ENCODE results near the gene PIK3CA. TPM values are rescaled to one million over a fixed set of nuclear protein-coding genes. Genes with fewer than 3 reads are reported as not detected.

PIK3CA gene
- total and polyA plus RNA-seq, 2 donors = 14.1 to 27.3 TPM

- no peaks in the 10 kb centered on the region for H3K9me3 ChIP-seq (ENCODE audit: control insufficient read depth in 2 of 2, insufficient read depth in 1 of 2, low read length in 1 of 2)
- 98% methylated on average over 2 of the region's 2 CpGs for WGBS
- no peak for DNase-seq (ENCODE audit: low read depth in 6 of 9, low spot score in 9 of 9)
- H3K4me3 ChIP-seq (ENCODE audit: low read length in 2 of 2) = no peak overlapping the region
- H3K27ac ChIP-seq (ENCODE audit: low read depth in 1 of 2, low read length in 1 of 2) = no peak overlapping the region
- no peaks in the 10 kb centered on the region for H3K36me3 ChIP-seq (ENCODE audit: control insufficient read depth in 2 of 2, insufficient read depth in 2 of 2, low read length in 1 of 2)
- no peaks in the 10 kb centered on the region for H3K4me1 ChIP-seq (ENCODE audit: control insufficient read depth in 2 of 2, insufficient read depth in 2 of 2, low read length in 2 of 2)
- no peaks in the 10 kb centered on the region for H3K27me3 ChIP-seq (ENCODE audit: control insufficient read depth in 2 of 2, insufficient read depth in 1 of 2, low read length in 1 of 2)
Observed at GRCh38 chr3:179168918-179169317, 20.8 kb downstream of the PIK3CA start.

- H3K9me3 ChIP-seq (ENCODE audit: control insufficient read depth in 2 of 2, insufficient read depth in 1 of 2, low read length in 1 of 2) = no peaks in the 10 kb centered on the region
- no peak overlapping the region for H3K27ac ChIP-seq (ENCODE audit: low read depth in 1 of 2, low read length in 1 of 2)
- no peaks in the 10 kb centered on the region for H3K36me3 ChIP-seq (ENCODE audit: control insufficient read depth in 2 of 2, insufficient read depth in 2 of 2, low read length in 1 of 2)
- H3K27me3 ChIP-seq (ENCODE audit: control insufficient read depth in 2 of 2, insufficient read depth in 1 of 2, low read length in 1 of 2) = no peaks in the 10 kb centered on the region
- no peaks in the 10 kb centered on the region for H3K4me1 ChIP-seq (ENCODE audit: control insufficient read depth in 2 of 2, insufficient read depth in 2 of 2, low read length in 2 of 2)
- no peak overlapping the region for H3K4me3 ChIP-seq (ENCODE audit: low read length in 2 of 2)
- DNase-seq (ENCODE audit: low read depth in 6 of 9, low spot score in 9 of 9) = no peak
Observed at GRCh38 chr3:179172546-179172945, 24.4 kb downstream of the PIK3CA start.

DNA sequence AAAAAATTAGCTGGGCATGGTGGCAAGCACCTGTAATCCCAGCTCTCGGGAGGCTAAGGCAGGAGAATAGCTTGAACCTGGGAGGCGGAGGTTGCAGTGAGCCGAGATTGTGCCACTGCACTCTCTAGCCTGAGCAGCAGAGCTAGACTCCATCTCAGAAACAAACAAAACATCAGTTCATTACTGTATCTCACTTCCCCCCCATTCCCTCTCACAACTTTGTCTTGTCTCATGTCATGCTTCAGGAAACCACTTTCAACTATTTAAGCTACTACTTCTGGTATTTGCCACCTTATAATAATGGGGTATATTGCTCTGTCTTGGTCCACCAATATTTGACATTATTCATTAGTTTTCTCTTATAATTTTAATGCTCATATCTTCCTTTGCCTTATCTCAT, 26.2 kb downstream of the PIK3CA start:
- Histone ChIP-seq H3K27me3 (ENCODE audit: control insufficient read depth in 2 of 2, insufficient read depth in 1 of 2, low read length in 1 of 2) (no peaks in the 10 kb centered on the region), H3K9me3 (ENCODE audit: control insufficient read depth in 2 of 2, insufficient read depth in 1 of 2, low read length in 1 of 2) (no peaks in the 10 kb centered on the region), H3K36me3 (ENCODE audit: control insufficient read depth in 2 of 2, insufficient read depth in 2 of 2, low read length in 1 of 2) (no peaks in the 10 kb centered on the region), H3K27ac (ENCODE audit: low read depth in 1 of 2, low read length in 1 of 2) (no peak overlapping the region), H3K4me1 (ENCODE audit: control insufficient read depth in 2 of 2, insufficient read depth in 2 of 2, low read length in 2 of 2) (peaks cover 0 to 3% of the 10 kb centered on the region in 2 donors), H3K4me3 (ENCODE audit: low read length in 2 of 2) (no peak overlapping the region)
- WGBS = 98% methylated on average over 3 of the region's 3 CpGs
- no peak for DNase-seq (ENCODE audit: low read depth in 6 of 9, low spot score in 9 of 9)

GRCh38 chr3:179174898-179175297, 26.7 kb downstream of the PIK3CA start:
- Histone ChIP-seq H3K27ac (ENCODE audit: low read depth in 1 of 2, low read length in 1 of 2) (no peak overlapping the region), H3K4me1 (ENCODE audit: control insufficient read depth in 2 of 2, insufficient read depth in 2 of 2, low read length in 2 of 2) (peaks cover 0 to 3% of the 10 kb centered on the region in 2 donors), H3K4me3 (ENCODE audit: low read length in 2 of 2) (no peak overlapping the region), H3K27me3 (ENCODE audit: control insufficient read depth in 2 of 2, insufficient read depth in 1 of 2, low read length in 1 of 2) (no peaks in the 10 kb centered on the region), H3K9me3 (ENCODE audit: control insufficient read depth in 2 of 2, insufficient read depth in 1 of 2, low read length in 1 of 2) (no peaks in the 10 kb centered on the region), H3K36me3 (ENCODE audit: control insufficient read depth in 2 of 2, insufficient read depth in 2 of 2, low read length in 1 of 2) (no peaks in the 10 kb centered on the region)
- DNase-seq (ENCODE audit: low read depth in 6 of 9, low spot score in 9 of 9) = no peak
- 83% methylated on average over 1 of the region's 1 CpG for WGBS

DNA sequence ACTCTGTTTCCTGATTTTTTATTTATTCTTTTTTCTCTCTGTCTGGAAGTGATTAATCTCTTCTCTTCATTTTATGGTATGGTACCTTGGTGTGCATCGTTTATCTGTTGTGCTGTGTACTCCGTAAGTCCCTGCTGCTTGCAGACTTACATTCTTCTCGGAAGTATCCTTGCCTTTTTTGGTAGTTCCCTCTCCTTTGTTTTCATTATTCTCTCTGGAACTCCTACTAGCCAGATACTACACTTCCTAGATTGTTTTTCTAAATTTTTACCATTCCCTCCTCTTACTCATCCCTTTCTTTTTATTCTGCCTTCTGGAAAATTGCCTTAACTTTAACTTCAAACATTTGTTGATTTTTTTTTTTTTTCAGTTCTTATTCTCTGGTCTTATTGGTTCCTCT, 27.2 kb downstream of the PIK3CA start:
- no peak overlapping the region for H3K4me3 ChIP-seq (ENCODE audit: low read length in 2 of 2)
- peaks cover 0 to 3% of the 10 kb centered on the region in 2 donors for H3K4me1 ChIP-seq (ENCODE audit: control insufficient read depth in 2 of 2, insufficient read depth in 2 of 2, low read length in 2 of 2)
- 94% methylated on average over 3 of the region's 3 CpGs for WGBS
- no peaks in the 10 kb centered on the region for H3K27me3 ChIP-seq (ENCODE audit: control insufficient read depth in 2 of 2, insufficient read depth in 1 of 2, low read length in 1 of 2)
- H3K9me3 ChIP-seq (ENCODE audit: control insufficient read depth in 2 of 2, insufficient read depth in 1 of 2, low read length in 1 of 2) = no peaks in the 10 kb centered on the region
- no peaks in the 10 kb centered on the region for H3K36me3 ChIP-seq (ENCODE audit: control insufficient read depth in 2 of 2, insufficient read depth in 2 of 2, low read length in 1 of 2)
- H3K27ac ChIP-seq (ENCODE audit: low read depth in 1 of 2, low read length in 1 of 2) = no peak overlapping the region
- no peak for DNase-seq (ENCODE audit: low read depth in 6 of 9, low spot score in 9 of 9)

- Histone ChIP-seq H3K27me3 (ENCODE audit: control insufficient read depth in 2 of 2, insufficient read depth in 1 of 2, low read length in 1 of 2) (no peaks in the 10 kb centered on the region), H3K27ac (ENCODE audit: low read depth in 1 of 2, low read length in 1 of 2) (no peak overlapping the region), H3K36me3 (ENCODE audit: control insufficient read depth in 2 of 2, insufficient read depth in 2 of 2, low read length in 1 of 2) (no peaks in the 10 kb centered on the region), H3K9me3 (ENCODE audit: control insufficient read depth in 2 of 2, insufficient read depth in 1 of 2, low read length in 1 of 2) (no peaks in the 10 kb centered on the region), H3K4me1 (ENCODE audit: control insufficient read depth in 2 of 2, insufficient read depth in 2 of 2, low read length in 2 of 2) (peaks cover 0 to 3% of the 10 kb centered on the region in 2 donors), H3K4me3 (ENCODE audit: low read length in 2 of 2) (no peak overlapping the region)
- DNase-seq (ENCODE audit: low read depth in 6 of 9, low spot score in 9 of 9) = no peak
Observed at GRCh38 chr3:179177611-179178010, 29.5 kb downstream of the PIK3CA start.

DNA sequence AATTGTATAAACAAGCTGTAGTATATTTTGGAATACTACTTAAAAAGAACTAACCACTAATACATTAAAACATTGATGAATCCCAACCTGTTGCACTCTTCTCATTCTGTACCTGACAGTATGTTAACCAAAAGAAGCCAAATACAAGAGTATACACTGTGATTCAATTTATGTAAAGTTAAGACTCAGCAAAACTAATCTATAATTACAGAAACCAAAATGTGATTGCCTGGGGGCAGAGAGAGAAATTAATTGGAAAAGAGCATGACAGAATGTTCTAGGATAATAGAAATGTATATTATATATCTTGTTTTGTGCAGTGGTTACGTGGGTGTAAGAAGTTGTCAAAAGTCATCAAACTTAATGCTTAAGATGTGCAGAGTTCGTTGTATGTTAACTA, 31.1 kb downstream of the PIK3CA start:
- Histone ChIP-seq H3K9me3 (ENCODE audit: control insufficient read depth in 2 of 2, insufficient read depth in 1 of 2, low read length in 1 of 2) (no peaks in the 10 kb centered on the region), H3K27ac (ENCODE audit: low read depth in 1 of 2, low read length in 1 of 2) (no peak overlapping the region), H3K36me3 (ENCODE audit: control insufficient read depth in 2 of 2, insufficient read depth in 2 of 2, low read length in 1 of 2) (no peaks in the 10 kb centered on the region), H3K27me3 (ENCODE audit: control insufficient read depth in 2 of 2, insufficient read depth in 1 of 2, low read length in 1 of 2) (no peaks in the 10 kb centered on the region), H3K4me3 (ENCODE audit: low read length in 2 of 2) (no peak overlapping the region), H3K4me1 (ENCODE audit: control insufficient read depth in 2 of 2, insufficient read depth in 2 of 2, low read length in 2 of 2) (peaks cover 0 to 3% of the 10 kb centered on the region in 2 donors)
- 95% methylated on average over 2 of the region's 2 CpGs for WGBS
- DNase-seq (ENCODE audit: low read depth in 6 of 9, low spot score in 9 of 9) = no peak

GRCh38 chr3:179179979-179180759, 32.0 kb downstream of the PIK3CA start:
- Histone ChIP-seq H3K4me3 (ENCODE audit: low read length in 2 of 2) (no peak overlapping the region), H3K27me3 (ENCODE audit: control insufficient read depth in 2 of 2, insufficient read depth in 1 of 2, low read length in 1 of 2) (no peaks in the 10 kb centered on the region), H3K36me3 (ENCODE audit: control insufficient read depth in 2 of 2, insufficient read depth in 2 of 2, low read length in 1 of 2) (no peaks in the 10 kb centered on the region), H3K27ac (ENCODE audit: low read depth in 1 of 2, low read length in 1 of 2) (no peak overlapping the region), H3K9me3 (ENCODE audit: control insufficient read depth in 2 of 2, insufficient read depth in 1 of 2, low read length in 1 of 2) (no peaks in the 10 kb centered on the region), H3K4me1 (ENCODE audit: control insufficient read depth in 2 of 2, insufficient read depth in 2 of 2, low read length in 2 of 2) (peaks cover 0 to 3% of the 10 kb centered on the region in 2 donors)
- DNase-seq (ENCODE audit: low read depth in 6 of 9, low spot score in 9 of 9) = no peak
- 99% methylated on average over 1 of the region's 1 CpG for WGBS

DNA sequence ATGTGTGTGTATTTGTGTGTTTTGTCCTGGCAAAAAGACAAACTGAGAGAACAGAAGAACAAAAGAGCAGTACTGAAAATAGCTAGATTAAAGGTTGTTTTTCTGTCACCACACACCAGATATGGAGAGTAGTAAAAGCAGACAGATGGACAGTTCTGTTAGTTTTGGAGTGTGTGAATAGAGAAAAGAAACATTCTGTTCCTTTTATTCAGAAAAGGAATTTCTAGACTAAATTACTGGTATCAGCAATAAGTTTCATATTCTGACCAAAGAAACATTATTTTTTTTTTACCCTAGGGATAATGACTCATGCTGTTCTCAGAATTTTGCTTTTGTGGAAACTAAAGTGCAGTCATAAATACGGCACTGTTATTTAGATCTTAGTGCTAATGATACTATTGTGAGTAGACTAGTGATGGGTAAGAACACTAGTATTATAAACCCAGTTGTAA, 32.9 kb downstream of the PIK3CA start:
- H3K36me3 ChIP-seq (ENCODE audit: control insufficient read depth in 2 of 2, insufficient read depth in 2 of 2, low read length in 1 of 2) = no peaks in the 10 kb centered on the region
- 77% methylated on average over 1 of the region's 1 CpG for WGBS
- no peak overlapping the region for H3K4me3 ChIP-seq (ENCODE audit: low read length in 2 of 2)
- H3K4me1 ChIP-seq (ENCODE audit: control insufficient read depth in 2 of 2, insufficient read depth in 2 of 2, low read length in 2 of 2) = peaks cover 0 to 3% of the 10 kb centered on the region in 2 donors
- H3K27me3 ChIP-seq (ENCODE audit: control insufficient read depth in 2 of 2, insufficient read depth in 1 of 2, low read length in 1 of 2) = no peaks in the 10 kb centered on the region
- H3K27ac ChIP-seq (ENCODE audit: low read depth in 1 of 2, low read length in 1 of 2) = peak overlapping the region in 1 of 2 donors; percentile 72
- no peak for DNase-seq (ENCODE audit: low read depth in 6 of 9, low spot score in 9 of 9)
- H3K9me3 ChIP-seq (ENCODE audit: control insufficient read depth in 2 of 2, insufficient read depth in 1 of 2, low read length in 1 of 2) = no peaks in the 10 kb centered on the region
